Stomach (tissue), 19 donors: Measurements from ENCODE around the gene C19orf67. TPM values are rescaled to one million over a fixed set of nuclear protein-coding genes. Genes with fewer than 3 reads are reported as not detected.

Experiments used
- DNase-seq, 2 donors: peaks; one replicate each; pipeline versions ENCODE4 v3.0.0 to v3.0.0-alpha.2; 2013 to 2019
- H3K27ac ChIP-seq, 5 donors: fragments of 200-600 bp in 4 of 5; sonication (generic) in 4 of 5; one replicate each; pipeline ENCODE4 v1.5.1; 2013 to 2019; ENCODE audit warnings: mild to moderate bottlenecking in 1 of 5, moderate library complexity in 1 of 5
- H3K27me3 ChIP-seq, 3 donors: fragments of 200-600 bp; sonication (generic); one replicate each; pipeline ENCODE4 v1.5.1; 2017 to 2019; ENCODE audit warnings: mixed run types in 1 of 3
- H3K36me3 ChIP-seq, 4 donors: fragments of 200-600 bp; sonication (generic); 1 replicate in 3 of 4; 2 replicates in 1 of 4; pipeline ENCODE4 v1.5.1; 2016 to 2019
- H3K4me1 ChIP-seq, 4 donors: fragments of 200-600 bp; sonication (generic); one replicate each; pipeline ENCODE4 v1.5.1; 2016 to 2019
- H3K4me3 ChIP-seq, 4 donors: fragments of 200-600 bp; sonication (generic) in 3 of 4; one replicate each; pipeline ENCODE4 v1.5.1; 2016 to 2019; ENCODE audit warnings: mild to moderate bottlenecking in 1 of 4
- H3K9me3 ChIP-seq, 4 donors: fragments of 200-600 bp; sonication (generic); one replicate each; pipeline ENCODE4 v1.5.1; 2016 to 2019
- CTCF ChIP-seq, 7 experiments: fragments of 450-650 bp in 4 of 7; fragments of 200-600 bp in 3 of 7; sonication (generic) in 3 of 7; IDR thresholded peaks; one replicate each; pipeline ENCODE4 v1.5.1; 2016 to 2019; ENCODE audit warnings: antibody characterized with exemption in 7 of 7, control low read depth in 2 of 7, mild to moderate bottlenecking in 1 of 7
- EP300 ChIP-seq: sonication (generic); formaldehyde crosslinking; IDR thresholded peaks from one replicate; pipeline ENCODE4 v1.6.1; 2017; ENCODE audit warnings: antibody characterized with exemption
- POLR2A ChIP-seq, 4 donors: fragments of 450-650 bp; IDR thresholded peaks; one replicate each; pipeline ENCODE4 v1.6.1; 2016; ENCODE audit warnings: antibody characterized with exemption in 4 of 4, control low read depth in 2 of 4, mild to moderate bottlenecking in 1 of 4, moderate library complexity in 1 of 4
- POLR2AphosphoS5 ChIP-seq, 3 donors: sonication (generic); formaldehyde crosslinking; IDR thresholded peaks; one replicate each; pipeline ENCODE4 v1.6.1; 2016; ENCODE audit warnings: antibody characterized with exemption in 3 of 3
- WGBS, 5 donors: extraction: QIAGEN DNeasy Blood & Tissue Kit in 3 of 5; methylation state at CpG; one replicate each; pipeline versions ENCODE4 v1.1.5 to v1.1.7; 2013 to 2018; 5-methylcytosine and 5-hydroxymethylcytosine counted together
- intact Hi-C: fragments of 100-400 bp; cut with DNase I; formaldehyde crosslinking; loops from one replicate; pipeline ENCODE4 v1.15.1; 2023; ENCODE audit warnings: low total_unique reads
- long read RNA-seq, 10 donors: transcript quantifications; one replicate each; lab custom pipeline, GENCODE V29; 2026
- polyA plus RNA-seq, 3 donors: library from polyadenylated mRNA; stranded (reverse); fragments of 200-250 nt; gene quantifications; one replicate each; pipeline ENCODE4 v1.2.3, GENCODE V29; 2013
- total RNA-seq, 5 donors: library from RNA; depleted of rRNA; stranded (reverse); fragments of >200 nt; gene quantifications; one replicate each; pipeline versions ENCODE4 v1.1.0 to v1.2.3, GENCODE V29; 2014 to 2016
- donor health status: healthy with polysubstance abuse.
- donor health status: Bipolar disorder and iron deficiency.
- donor health status: healthy.

The C19orf67 gene
- total RNA-seq = not detected
- under 1 TPM in 1 of 3 donors, not detected in 2; 0.50 TPM for polyA plus RNA-seq
- long read RNA-seq, donor 1 = 0 reads
- long read RNA-seq, donor 2 = 0 reads
- long read RNA-seq, donor 3 = 0 reads
- long read RNA-seq, donor 4 = 0 reads
- long read RNA-seq, donor 5 = 0 reads
- long read RNA-seq, donor 6 = 0 reads
- long read RNA-seq, donor 7 = 0 reads
- long read RNA-seq, donor 8 = 0 reads
- long read RNA-seq, donor 9 = 0 reads
- long read RNA-seq, donor 10 = 0 reads

GRCh38 chr19:14085309-14085995 lies at the start of gene C19orf67:
TSS of gene C19orf67 (minus strand) at chr19:14085783. CDS start at chr19:14085627, 156 bp downstream.
- H3K27me3 ChIP-seq = no peaks in the 10 kb centered on the region
- no peak for TF ChIP-seq EP300
- TF ChIP-seq CTCF (IDR thresholded peaks at IDR 0.05) = no peak
- no peak for TF ChIP-seq POLR2A (IDR thresholded peaks at IDR 0.05)
- TF ChIP-seq POLR2AphosphoS5 (IDR thresholded peaks at IDR 0.05) = no peak

GRCh38 chr19:14135355-14135754 lies 49.8 kb upstream of the C19orf67 start:
- H3K27me3 ChIP-seq = no peaks in the 10 kb centered on the region
- peak overlapping the region in 2 of 4 donors; percentile 67 to 83 for H3K4me3 ChIP-seq
- no peak for DNase-seq
- H3K4me1 ChIP-seq = peaks cover 20 to 50% (median 34%) of the 10 kb centered on the region in 4 donors
- no peak for TF ChIP-seq POLR2A (IDR thresholded peaks at IDR 0.05)
- TF ChIP-seq POLR2AphosphoS5 (IDR thresholded peaks at IDR 0.05) = no peak
- TF ChIP-seq CTCF (IDR thresholded peaks at IDR 0.05) = no peak
- no peak for TF ChIP-seq EP300
- H3K27ac ChIP-seq = no peak overlapping the region
- no peaks in the 10 kb centered on the region for H3K36me3 ChIP-seq
- intact Hi-C loops = no loop called here
- no peaks in the 10 kb centered on the region for H3K9me3 ChIP-seq
- 19 to 28% (median 24%) methylated on average over 6 of the region's 6 CpGs for whole genome bisulfite sequencing, 5 donors

More at GRCh38 chr19:14085309-14085995, at the start of gene C19orf67:
- H3K4me3 ChIP-seq = no peak within 1 kb of the TSS
- peaks cover 9 to 25% (median 16%) of the 10 kb centered on the region in 4 donors for H3K36me3 ChIP-seq
- 36 to 57% (median 45%) methylated on average over 13 to 54 of the region's 54 CpGs for WGBS, 5 donors
- peak in 1 of 2 donors; percentile 64 for DNase-seq
- H3K27ac ChIP-seq = no peak within 1 kb of the TSS
- peaks cover 21 to 56% (median 43%) of the 10 kb centered on the region in 4 donors for H3K4me1 ChIP-seq
- intact Hi-C loops = no loop called here
- H3K9me3 ChIP-seq = no peaks in the 10 kb centered on the region

DNA sequence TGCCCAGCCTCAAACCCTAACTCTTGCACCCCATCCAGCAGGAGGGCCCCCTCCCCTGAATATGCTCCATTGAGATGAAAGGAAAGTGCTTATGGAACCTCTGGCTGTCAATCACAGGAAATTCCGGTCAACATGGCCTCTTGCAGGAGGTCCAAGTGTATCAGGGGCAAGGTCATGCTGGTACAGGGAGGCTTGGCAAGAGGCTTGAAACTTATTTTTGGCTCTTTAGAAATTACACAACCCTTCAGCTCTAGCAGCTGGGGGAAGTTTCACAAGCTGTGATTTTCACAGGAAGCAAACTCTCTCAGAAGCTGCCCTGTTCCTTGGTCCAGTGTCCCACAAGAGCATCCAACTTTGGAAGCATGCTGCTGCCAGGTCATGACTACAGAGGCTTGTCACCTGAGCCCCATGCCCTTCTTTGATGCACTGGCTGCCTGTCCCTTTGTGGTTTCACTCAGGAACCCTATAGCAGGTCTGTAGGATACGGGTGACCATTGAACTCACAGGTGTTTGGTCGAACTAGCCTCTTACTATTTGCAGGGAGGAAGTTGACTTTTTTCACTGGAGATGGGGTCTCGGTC lies 42.4 kb upstream of the C19orf67 start:
- Histone ChIP-seq H3K9me3 (no peaks in the 10 kb centered on the region), H3K27me3 (no peaks in the 10 kb centered on the region), H3K4me1 (peaks cover 0 to 29% (median 2%) of the 10 kb centered on the region in 4 donors), H3K27ac (peak overlapping the region in 2 of 5 donors; percentile 43 to 59), H3K36me3 (no peaks in the 10 kb centered on the region), H3K4me3 (no peak overlapping the region)
- 60 to 81% (median 70%) methylated on average over 4 of the region's 4 CpGs for WGBS, 5 donors
- no peak for DNase-seq
- intact Hi-C loops = no loop called here
- TF ChIP-seq POLR2AphosphoS5 (IDR thresholded peaks at IDR 0.05) = no peak
- no peak for TF ChIP-seq EP300
- TF ChIP-seq CTCF (IDR thresholded peaks at IDR 0.05) = no peak
- no peak for TF ChIP-seq POLR2A (IDR thresholded peaks at IDR 0.05)

GRCh38 chr19:14127176-14127575 lies 41.6 kb upstream of the C19orf67 start:
- intact Hi-C loops = no loop called here
- H3K36me3 ChIP-seq = no peaks in the 10 kb centered on the region
- H3K27ac ChIP-seq = peak overlapping the region in 2 of 5 donors; percentile 43 to 59
- no peak overlapping the region for H3K4me3 ChIP-seq
- H3K4me1 ChIP-seq = peaks cover 0 to 29% (median 2%) of the 10 kb centered on the region in 4 donors
- DNase-seq = peak in 1 of 2 donors; percentile 54
- no peaks in the 10 kb centered on the region for H3K27me3 ChIP-seq
- H3K9me3 ChIP-seq = no peaks in the 10 kb centered on the region
- 88 to 92% (median 90%) methylated on average over 8 of the region's 8 CpGs for WGBS, 5 donors
- no peak for TF ChIP-seq EP300
